C4-2B (cell line): ENCODE results near the gene TYK2.

Experiments
- H3K27ac ChIP-seq: fragments of 450-650 bp; 2 replicates; pipeline ENCODE4 v1.5.1; 2017
- ZFX ChIP-seq: fragments of 450-650 bp; IDR thresholded peaks from 2 replicates; pipeline ENCODE4 v1.6.1; 2017
- TF ChIP-seq, protein P1 (sequence below): fragments of 450-650 bp; conservative IDR thresholded peaks from 2 replicates; pipeline ENCODE4 v1.5.1; 2017; ENCODE audit warnings: mild to moderate bottlenecking

TYK2 gene

GRCh38 chr19:10306327-10306726 lies 74.0 kb downstream of the TYK2 start:
- TF ChIP-seq ZFX: no peak
- TF ChIP-seq, protein P1, sequence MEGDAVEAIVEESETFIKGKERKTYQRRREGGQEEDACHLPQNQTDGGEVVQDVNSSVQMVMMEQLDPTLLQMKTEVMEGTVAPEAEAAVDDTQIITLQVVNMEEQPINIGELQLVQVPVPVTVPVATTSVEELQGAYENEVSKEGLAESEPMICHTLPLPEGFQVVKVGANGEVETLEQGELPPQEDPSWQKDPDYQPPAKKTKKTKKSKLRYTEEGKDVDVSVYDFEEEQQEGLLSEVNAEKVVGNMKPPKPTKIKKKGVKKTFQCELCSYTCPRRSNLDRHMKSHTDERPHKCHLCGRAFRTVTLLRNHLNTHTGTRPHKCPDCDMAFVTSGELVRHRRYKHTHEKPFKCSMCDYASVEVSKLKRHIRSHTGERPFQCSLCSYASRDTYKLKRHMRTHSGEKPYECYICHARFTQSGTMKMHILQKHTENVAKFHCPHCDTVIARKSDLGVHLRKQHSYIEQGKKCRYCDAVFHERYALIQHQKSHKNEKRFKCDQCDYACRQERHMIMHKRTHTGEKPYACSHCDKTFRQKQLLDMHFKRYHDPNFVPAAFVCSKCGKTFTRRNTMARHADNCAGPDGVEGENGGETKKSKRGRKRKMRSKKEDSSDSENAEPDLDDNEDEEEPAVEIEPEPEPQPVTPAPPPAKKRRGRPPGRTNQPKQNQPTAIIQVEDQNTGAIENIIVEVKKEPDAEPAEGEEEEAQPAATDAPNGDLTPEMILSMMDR: no peak

DNA sequence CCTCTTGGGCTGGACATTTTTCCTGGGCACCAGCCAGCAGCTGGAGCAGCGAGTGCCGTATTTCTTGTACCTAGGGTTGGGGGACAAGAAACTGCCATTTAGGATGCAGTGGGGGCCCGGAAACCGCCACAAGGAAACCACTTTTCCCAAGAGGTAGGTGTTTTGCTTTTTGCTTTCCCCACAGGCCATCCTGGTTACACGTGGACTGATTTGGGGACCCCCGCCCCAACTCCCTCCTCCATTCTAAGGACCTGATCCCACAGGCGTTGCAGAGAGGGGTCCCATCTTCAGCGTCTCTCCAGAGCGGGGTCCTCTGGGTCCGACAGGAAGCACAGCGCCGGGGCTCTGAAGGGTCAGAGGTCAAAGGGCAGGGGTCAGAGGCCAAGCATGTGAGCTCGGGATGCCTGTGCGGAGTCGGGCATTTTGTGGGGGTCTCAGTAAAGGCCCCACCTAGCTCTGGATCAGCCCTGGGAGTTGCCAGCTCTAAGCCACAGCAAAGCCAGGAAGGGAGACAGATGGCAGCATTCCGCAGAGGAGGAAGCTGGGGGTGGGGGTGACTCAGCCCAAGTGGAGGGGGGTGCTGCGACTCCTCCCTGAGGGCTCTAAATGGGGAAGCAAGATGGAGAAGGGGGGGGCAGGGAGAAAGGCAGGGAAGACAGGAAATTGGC lies 75.1 kb downstream of the TYK2 start:
- no peak for TF ChIP-seq ZFX
- TF ChIP-seq, protein P1: no peak
- H3K27ac ChIP-seq: no peak overlapping the region

More at GRCh38 chr19:10306327-10306726, 74.0 kb downstream of the TYK2 start:
- no peak overlapping the region for H3K27ac ChIP-seq
